K562 (cell line): ENCODE measurements around the gene CRHR1. TPM values are rescaled to one million over a fixed set of nuclear protein-coding genes. Genes with fewer than 3 reads are reported as not detected.

ENCODE experiments used
- ATAC-seq: fragments of 200-7000 bp; cut with Tn5 transposase; 3 replicates; pipeline ENCODE4 v1.9.1; 2020; ENCODE audit warnings: moderate library complexity
- BruUV-seq: library from RNA; stranded (reverse); fragments of 400-500 nt; replicated peaks from 2 replicates; lab custom pipeline; 2021; lab: Mats Ljungman, UMichigan
- CTCF ChIA-PET: fragments of 300-600 bp; formaldehyde crosslinking; extraction: SDS; loops from one replicate; lab custom pipeline; 2021; ENCODE audit warnings: low intra/inter-chr PET ratio; lab: Yijun Ruan, JAX
- POLR2A ChIA-PET: fragments of 300-600, 350-650 bp; sonication (Branson Sonifier 250); formaldehyde crosslinking; extraction: SDS; loops from one replicate; lab custom pipeline; 2021; ENCODE audit warnings: antibody characterized with exemption, inconsistent platforms; lab: Yijun Ruan, JAX
- DNase-seq, 4 experiments: peaks; one replicate each; pipeline versions ENCODE4 v3.0.0 to v3.0.0-alpha.2; 2011 to 2018; ENCODE audit warnings: low spot score in 3 of 4, mixed read lengths in 3 of 4; ENCODE audit errors: extremely low read depth in 1 of 4
- FAIRE-seq: peaks from 2 replicates; lab custom pipeline; 2011; peaks lifted over from hg19 to GRCh38; lab: Jason Lieb, UNC
- H2AFZ ChIP-seq: 2 replicates; pipeline ENCODE4 v1.6.0; 2011; ENCODE audit warnings: low read depth, low read length, control low read depth, inconsistent platforms
- H3K27ac ChIP-seq: fragments of 200-600 bp; 3 replicates; pipeline ENCODE4 v1.8.0; 2011; ENCODE audit warnings: low read depth, mild to moderate bottlenecking, control low read depth, inconsistent platforms, low read length, moderate library complexity, mixed read lengths; ENCODE audit errors: extremely low read depth
- H3K27me3 ChIP-seq, 2 experiments: fragments of 300-600 bp in 1 of 2; 2 replicates in 1 of 2; 3 replicates in 1 of 2; pipeline versions ENCODE4 v1.6.0 to v1.8.0; 2011; ENCODE audit warnings: inconsistent platforms in 2 of 2, low read length in 2 of 2, mild to moderate bottlenecking in 1 of 2, mixed read lengths in 1 of 2, moderate library complexity in 1 of 2; ENCODE audit not compliant: control insufficient read depth in 2 of 2, insufficient read depth in 2 of 2
- H3K36me3 ChIP-seq: fragments of 300-600 bp; 3 replicates; pipeline ENCODE4 v1.8.0; 2011; ENCODE audit warnings: mild to moderate bottlenecking, low read length, inconsistent platforms; ENCODE audit not compliant: control insufficient read depth, insufficient read depth
- H3K4me1 ChIP-seq, 2 experiments: fragments of 200-600 bp in 1 of 2; replicated peaks in 1 of 2; 2 replicates in 1 of 2; 3 replicates in 1 of 2; pipeline versions ENCODE4 v1.5.1 to v1.8.0; 2011; ENCODE audit warnings: inconsistent platforms in 2 of 2, low read length in 2 of 2, mild to moderate bottlenecking in 1 of 2, mixed read lengths in 1 of 2, moderate library complexity in 1 of 2; ENCODE audit not compliant: control insufficient read depth in 2 of 2, insufficient read depth in 2 of 2
- H3K4me2 ChIP-seq: 2 replicates; pipeline ENCODE4 v1.6.1; 2011; ENCODE audit warnings: low read length, control low read depth, inconsistent platforms, mixed read lengths; ENCODE audit not compliant: insufficient read depth
- H3K4me3 ChIP-seq: fragments of 200-600 bp; sonication (generic), shearing (Covaris generic); 2 replicates; pipeline ENCODE4 v1.5.1; 2016; ENCODE audit warnings: control low read depth, inconsistent platforms
- H3K79me2 ChIP-seq: fragments of 200-600 bp; 3 replicates; pipeline ENCODE4 v1.8.0; 2011; ENCODE audit warnings: low read length, inconsistent platforms; ENCODE audit not compliant: control insufficient read depth, insufficient read depth
- H3K9ac ChIP-seq, 2 experiments: 2 replicates each; pipeline versions ENCODE4 v1.6.0 to v1.6.1; 2011; ENCODE audit warnings: low read depth in 2 of 2, low read length in 2 of 2, control low read depth in 1 of 2, inconsistent platforms in 1 of 2, mild to moderate bottlenecking in 1 of 2, mixed read lengths in 1 of 2; ENCODE audit not compliant: insufficient read depth in 1 of 2
- H3K9me1 ChIP-seq: one replicate; pipeline ENCODE4 v1.6.0; 2011; ENCODE audit warnings: inconsistent platforms, mild to moderate bottlenecking, low read length, moderate library complexity; ENCODE audit not compliant: control insufficient read depth, insufficient read depth
- H3K9me3 ChIP-seq: replicated peaks from 2 replicates; pipeline ENCODE4 v1.5.1; 2011; ENCODE audit warnings: low read depth, low read length, inconsistent platforms; ENCODE audit not compliant: control insufficient read depth, insufficient read depth
- H4K20me1 ChIP-seq: replicated peaks from 2 replicates; pipeline ENCODE4 v1.6.1; 2011; ENCODE audit warnings: low read length, inconsistent platforms, mixed read lengths; ENCODE audit not compliant: control insufficient read depth, insufficient read depth
- DNMT1 ChIP-seq: fragments of 450-650 bp; IDR thresholded peaks from 2 replicates; pipeline ENCODE4 v1.6.1; 2016; ENCODE audit warnings: antibody characterized with exemption, mild to moderate bottlenecking
- FOS ChIP-seq: IDR thresholded peaks from 3 replicates; pipeline ENCODE4 v1.6.1; 2011; ENCODE audit not compliant: insufficient read length; ENCODE audit errors: extremely low read depth
- GMEB1 ChIP-seq: fragments of 250-450 bp; sonication (Bioruptor Pico); IDR thresholded peaks from 2 replicates; pipeline ENCODE4 v1.4.0; 2020; ENCODE audit warnings: mild to moderate bottlenecking
- MLLT1 ChIP-seq, 2 experiments: fragments of 450-650 bp; IDR thresholded peaks; 2 replicates each; pipeline ENCODE4 v1.6.1; 2016
- PATZ1 ChIP-seq: fragments of 250-450 bp; sonication (Bioruptor Pico); IDR thresholded peaks from 2 replicates; pipeline ENCODE4 v1.5.0; 2020; ENCODE audit warnings: mild to moderate bottlenecking, borderline replicate concordance
- POLR2AphosphoS5 ChIP-seq: IDR thresholded peaks from 2 replicates; pipeline ENCODE4 v1.6.1; 2011; ENCODE audit warnings: mild to moderate bottlenecking, low read depth, low read length, moderate library complexity; ENCODE audit not compliant: control insufficient read depth, insufficient read depth
- TAF7 ChIP-seq: fragments of 450-650 bp; IDR thresholded peaks from 2 replicates; pipeline ENCODE4 v1.6.1; 2016; ENCODE audit warnings: missing genetic modification characterization, missing compliant biosample characterization
- WHSC1 ChIP-seq: IDR thresholded peaks from one replicate; pipeline ENCODE4 v1.6.1; 2012; ENCODE audit warnings: low read length, control low read depth, inconsistent platforms
- XRCC5 ChIP-seq: fragments of 200-400 bp; formaldehyde crosslinking; IDR thresholded peaks from 2 replicates; pipeline ENCODE4 v1.6.1; 2017; ENCODE audit warnings: low read depth, mild to moderate bottlenecking, low read length
- ZFX ChIP-seq: sonication (generic); formaldehyde crosslinking; IDR thresholded peaks from 2 replicates; pipeline ENCODE4 v1.8.0; 2022; ENCODE audit warnings: mild to moderate bottlenecking, missing genetic modification reagents, moderate library complexity
- ZNF263 ChIP-seq: sonication (generic); formaldehyde crosslinking; IDR thresholded peaks from 2 replicates; pipeline ENCODE4 v1.8.0; 2022; ENCODE audit warnings: mild to moderate bottlenecking, missing genetic modification reagents, borderline replicate concordance
- ZNF707 ChIP-seq: fragments of 250-450 bp; sonication (Bioruptor Pico); conservative IDR thresholded peaks from 2 replicates; pipeline ENCODE4 v1.8.0; 2022; ENCODE audit warnings: inconsistent platforms, mild to moderate bottlenecking, moderate library complexity
- WGBS: fragments of 100-300 bp; shearing (Covaris generic); methylation state at CpG from one replicate; pipeline ENCODE4 v1.1.6; 2016; ENCODE audit warnings: low coverage, mixed read lengths; ENCODE audit not compliant: insufficient coverage; ENCODE audit errors: missing lambda C conversion rate; 5-methylcytosine and 5-hydroxymethylcytosine counted together
- in situ Hi-C: fragments of 300-500 bp; cut with MboI; formaldehyde crosslinking; loops from 4 replicates; pipeline ENCODE4 v1.15.0; 2018; ENCODE audit warnings: inconsistent platforms, mixed read lengths
- intact Hi-C: fragments of 100-400 bp; cut with micrococcal nuclease; formaldehyde crosslinking; loops from 2 replicates; pipeline ENCODE4 v1.14.2; 2022
- polyA plus RNA-seq, 8 experiments: library from polyadenylated mRNA; depleted of rRNA in 4 of 8; stranded (reverse) in 5 of 8; unstranded in 3 of 8; fragments of >200 nt; fragmentation: Nextera tagmentation in 2 of 8; fragmentation: Illumina TruSeq in 1 of 8; extraction: Ambion mirVana in 2 of 8; extraction: Trizol in 1 of 8; gene quantifications; 2 replicates each; pipeline versions ENCODE4 v1.2.1 to v1.2.3, GENCODE V29; 2011 to 2014; ENCODE audit warnings: inconsistent platforms in 1 of 8, missing spikeins in 1 of 8
- total RNA-seq, 7 experiments: library from RNA; depleted of rRNA in 6 of 7; stranded (reverse); fragments of >200 nt in 6 of 7; fragmentation: Illumina TruSeq in 2 of 7; extraction: Trizol in 2 of 7; gene quantifications; 2 replicates each; pipeline versions ENCODE4 v1.2.1 to v1.2.3, GENCODE V29; 2011 to 2021; ENCODE audit warnings: low replicate concordance in 1 of 7

Gene CRHR1
- total and polyA plus RNA-seq, 9 of the 15 experiments (the other 6 are each of a cell fraction or from before 2014, with no cell fraction given) = 0.05 TPM; not detected in 8

GRCh38 chr17:45771271-45771959 lies 12.7 kb upstream of the CRHR1 start:
- in situ Hi-C loops = no loop called here
- peaks cover 9 to 62% of the 10 kb centered on the region in 2 experiments; a peak in 4 of 5 replicates for H3K27me3 ChIP-seq
- BruUV-seq = no TSS peak
- no peak overlapping the region for H3K9ac ChIP-seq
- H3K36me3 ChIP-seq = no peaks in the 10 kb centered on the region
- POLR2A ChIA-PET = interaction anchor here (0.6 to 0.7 kb wide), 3 partner anchors 11 to 331 kb away, joined by 3 read pairs; no protein-coding TSS in a partner anchor
- H3K79me2 ChIP-seq = no peaks in the 10 kb centered on the region
- H3K9me1 ChIP-seq = peaks cover 3% of the 10 kb centered on the region
- H3K9me3 ChIP-seq = no peaks in the 10 kb centered on the region
- TF ChIP-seq ZNF263 (CRISPR knock-in tag) = no peak
- no peak for TF ChIP-seq ZFX (CRISPR knock-in tag)
- no peak for TF ChIP-seq FOS
- TF ChIP-seq XRCC5 = no peak
- no peak for TF ChIP-seq GMEB1 (CRISPR knock-in tag)
- no peak for TF ChIP-seq TAF7 (tag)
- no peak for TF ChIP-seq DNMT1
- no peak for TF ChIP-seq POLR2AphosphoS5
- no peak for TF ChIP-seq MLLT1 (IDR thresholded peaks at IDR 0.05)
- TF ChIP-seq WHSC1 = no peak
- no peak for TF ChIP-seq ZNF707 (CRISPR knock-in tag)
- TF ChIP-seq PATZ1 (CRISPR knock-in tag) = no peak
- WGBS = 3% methylated on average over 9 of the region's 12 CpGs
- H2AFZ ChIP-seq = no peak overlapping the region
- H3K27ac ChIP-seq = no peak overlapping the region
- DNase-seq (no peak), ATAC-seq (no peak), FAIRE-seq (no peak)
- no peaks in the 10 kb centered on the region; the same call in 1 of the 2 replicates for H4K20me1 ChIP-seq
- intact Hi-C loops = no loop called here
- CTCF ChIA-PET = no interaction called here
- H3K4me1 ChIP-seq = no peaks in the 10 kb centered on the region
- H3K4me2 ChIP-seq = no peak overlapping the region
- no peak overlapping the region for H3K4me3 ChIP-seq
